BLaER1 (cell line): ENCODE data around the gene SUMO4.

Source experiments
- H3K27ac ChIP-seq: shearing (Covaris generic); formaldehyde crosslinking; 2 replicates; pipeline ENCODE4 v1.8.1; 2022
- H3K27me3 ChIP-seq: shearing (Covaris generic); formaldehyde crosslinking; 2 replicates; pipeline ENCODE4 v1.8.1; 2022
- H3K36me3 ChIP-seq: shearing (Covaris generic); formaldehyde crosslinking; 2 replicates; pipeline ENCODE4 v1.8.1; 2022
- H3K4me1 ChIP-seq: shearing (Covaris generic); formaldehyde crosslinking; 2 replicates; pipeline ENCODE4 v1.8.1; 2022
- H3K4me2 ChIP-seq: shearing (Covaris generic); formaldehyde crosslinking; 2 replicates; pipeline ENCODE4 v1.8.1; 2022
- H3K4me3 ChIP-seq: shearing (Covaris generic); formaldehyde crosslinking; 2 replicates; pipeline ENCODE4 v1.8.1; 2022
- H3K9ac ChIP-seq: shearing (Covaris generic); formaldehyde crosslinking; 2 replicates; pipeline ENCODE4 v1.8.1; 2022
- H3K9me3 ChIP-seq: shearing (Covaris generic); formaldehyde crosslinking; 2 replicates; pipeline ENCODE4 v1.8.1; 2022
- H4K20me1 ChIP-seq: shearing (Covaris generic); formaldehyde crosslinking; 2 replicates; pipeline ENCODE4 v1.8.1; 2022
- Cebpa-rat ChIP-seq: shearing (Covaris generic); IDR thresholded peaks from 2 replicates; pipeline ENCODE4 v1.8.1; 2022

SUMO4 gene

GRCh38 chr6:149400050-149400449, at the start of gene SUMO4:
TSS of gene SUMO4 (plus strand) at chr6:149400262. CDS start at chr6:149400392, 130 bp downstream.
- no peaks in the 10 kb centered on the region for H3K27me3 ChIP-seq
- H3K4me3 ChIP-seq, result no peak within 1 kb of the TSS
- no peak within 1 kb of the TSS for H3K4me2 ChIP-seq
- peaks cover 84% of the 10 kb centered on the region for H3K36me3 ChIP-seq
- no peaks in the 10 kb centered on the region for H4K20me1 ChIP-seq
- no peak within 1 kb of the TSS for H3K27ac ChIP-seq
- H3K9me3 ChIP-seq, result peaks cover 5% of the 10 kb centered on the region; the same call in 1 of the 2 replicates
- H3K9ac ChIP-seq, result no peak within 1 kb of the TSS
- H3K4me1 ChIP-seq, result no peaks in the 10 kb centered on the region
- TF ChIP-seq Cebpa-rat, result no peak

DNA sequence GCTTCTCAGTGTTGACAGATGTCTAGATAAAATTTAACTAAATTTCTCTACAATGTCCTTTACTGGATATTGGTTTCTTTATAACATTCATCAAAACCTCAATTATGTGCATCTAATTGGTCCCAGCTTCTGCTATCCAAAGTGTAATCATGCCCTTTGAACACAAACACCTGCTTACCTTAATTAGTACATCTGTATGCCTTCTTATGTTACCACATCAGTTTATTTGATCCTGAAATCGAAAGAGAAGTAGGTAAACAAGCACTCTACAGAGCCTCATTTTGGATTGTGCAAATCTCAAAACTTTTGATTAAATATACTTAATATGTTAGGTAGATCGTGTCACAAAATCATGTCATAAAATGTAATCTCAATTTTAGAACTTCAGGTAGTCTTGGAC, 46.1 kb upstream of the SUMO4 start:
- Histone ChIP-seq H3K36me3 (peaks cover 25% of the 10 kb centered on the region), H4K20me1 (peaks cover 100% of the 10 kb centered on the region), H3K4me2 (no peak overlapping the region), H3K4me1 (no peaks in the 10 kb centered on the region), H3K9me3 (no peaks in the 10 kb centered on the region), H3K27me3 (no peaks in the 10 kb centered on the region), H3K27ac (no peak overlapping the region), H3K9ac (no peak overlapping the region), H3K4me3 (no peak overlapping the region)
- no peak for TF ChIP-seq Cebpa-rat

DNA sequence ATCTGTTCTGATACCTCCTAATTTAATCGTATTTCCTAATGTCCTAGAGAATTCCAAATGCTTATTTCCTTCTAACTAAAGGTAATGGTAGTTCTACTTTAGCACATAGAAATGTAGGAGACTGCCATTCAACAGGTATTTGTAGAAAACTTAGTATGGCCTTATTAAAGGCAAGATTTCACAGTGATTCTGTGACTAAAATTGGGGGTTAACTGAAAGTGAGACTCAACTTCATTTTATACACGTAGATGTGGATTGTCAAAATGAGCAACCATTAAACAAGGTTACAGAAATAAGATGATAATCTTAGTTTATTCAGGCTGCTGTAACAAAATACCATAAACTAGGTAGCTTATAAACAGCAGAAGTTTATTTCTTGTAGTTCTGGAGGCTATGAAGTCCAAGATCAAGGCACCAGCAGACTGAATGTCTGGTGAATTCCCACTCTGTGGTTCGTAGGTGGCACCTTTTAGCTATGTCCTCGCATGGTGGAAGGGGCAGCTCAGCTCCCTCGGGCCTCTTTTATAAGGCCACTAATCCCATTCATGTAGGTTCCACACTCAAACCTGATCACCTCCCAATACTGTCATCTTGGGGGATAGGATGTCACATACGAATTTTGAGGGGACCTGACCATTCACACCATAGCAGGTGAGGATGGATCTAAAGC, 43.8 kb upstream of the SUMO4 start:
- peaks cover 22% of the 10 kb centered on the region for H3K36me3 ChIP-seq
- H3K4me1 ChIP-seq, result no peaks in the 10 kb centered on the region
- H3K4me2 ChIP-seq, result no peak overlapping the region
- peaks cover 97% of the 10 kb centered on the region for H4K20me1 ChIP-seq
- H3K9ac ChIP-seq, result no peak overlapping the region
- no peak overlapping the region for H3K4me3 ChIP-seq
- no peak overlapping the region for H3K27ac ChIP-seq
- TF ChIP-seq Cebpa-rat, result no peak
- H3K9me3 ChIP-seq, result peaks cover 13% of the 10 kb centered on the region
- H3K27me3 ChIP-seq, result no peaks in the 10 kb centered on the region

GRCh38 chr6:149357726-149358538, 42.1 kb upstream of the SUMO4 start:
- TF ChIP-seq Cebpa-rat, result no peak
- no peak overlapping the region for H3K4me2 ChIP-seq
- H3K9ac ChIP-seq, result no peak overlapping the region
- H3K4me3 ChIP-seq, result no peak overlapping the region
- peaks cover 97% of the 10 kb centered on the region for H4K20me1 ChIP-seq
- H3K27me3 ChIP-seq, result no peaks in the 10 kb centered on the region
- peaks cover 33% of the 10 kb centered on the region for H3K36me3 ChIP-seq
- peaks cover 25% of the 10 kb centered on the region for H3K9me3 ChIP-seq
- no peak overlapping the region for H3K27ac ChIP-seq
- no peaks in the 10 kb centered on the region for H3K4me1 ChIP-seq

DNA sequence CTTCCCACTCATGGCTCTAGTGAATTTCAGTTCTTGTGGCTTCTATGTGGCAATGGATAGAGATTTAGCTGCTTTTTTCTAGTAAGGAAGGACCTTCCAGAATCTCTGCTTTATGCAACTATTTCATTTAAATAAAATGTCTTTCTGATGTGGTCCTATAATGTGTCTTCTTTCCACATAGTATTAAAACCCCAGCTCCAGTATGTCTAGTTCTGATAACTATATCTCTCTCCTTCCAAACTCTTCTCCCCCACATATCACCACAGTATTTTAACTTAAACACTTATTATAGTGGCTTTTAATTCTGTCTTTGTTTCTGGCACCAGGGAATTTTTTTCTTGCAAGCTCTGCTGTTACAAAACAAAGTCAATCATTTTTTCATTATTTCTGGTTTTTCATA, 40.6 kb upstream of the SUMO4 start:
- no peak overlapping the region for H3K27ac ChIP-seq
- peaks cover 25% of the 10 kb centered on the region for H3K9me3 ChIP-seq
- H4K20me1 ChIP-seq, result peaks cover 97% of the 10 kb centered on the region
- no peaks in the 10 kb centered on the region for H3K27me3 ChIP-seq
- H3K4me1 ChIP-seq, result no peaks in the 10 kb centered on the region
- H3K9ac ChIP-seq, result no peak overlapping the region
- no peak overlapping the region for H3K4me3 ChIP-seq
- no peak for TF ChIP-seq Cebpa-rat
- peaks cover 35% of the 10 kb centered on the region for H3K36me3 ChIP-seq
- no peak overlapping the region for H3K4me2 ChIP-seq

- peaks cover 97% of the 10 kb centered on the region for H4K20me1 ChIP-seq
- no peak overlapping the region for H3K9ac ChIP-seq
- H3K4me1 ChIP-seq, result peaks cover 9% of the 10 kb centered on the region
- no peak overlapping the region for H3K4me2 ChIP-seq
- no peak overlapping the region for H3K27ac ChIP-seq
- H3K4me3 ChIP-seq, result no peak overlapping the region
- TF ChIP-seq Cebpa-rat, result no peak
- peaks cover 35% of the 10 kb centered on the region for H3K36me3 ChIP-seq
- H3K9me3 ChIP-seq, result peaks cover 25% of the 10 kb centered on the region
- H3K27me3 ChIP-seq, result no peaks in the 10 kb centered on the region
Measured at GRCh38 chr6:149360536-149360935, 39.5 kb upstream of the SUMO4 start.

DNA sequence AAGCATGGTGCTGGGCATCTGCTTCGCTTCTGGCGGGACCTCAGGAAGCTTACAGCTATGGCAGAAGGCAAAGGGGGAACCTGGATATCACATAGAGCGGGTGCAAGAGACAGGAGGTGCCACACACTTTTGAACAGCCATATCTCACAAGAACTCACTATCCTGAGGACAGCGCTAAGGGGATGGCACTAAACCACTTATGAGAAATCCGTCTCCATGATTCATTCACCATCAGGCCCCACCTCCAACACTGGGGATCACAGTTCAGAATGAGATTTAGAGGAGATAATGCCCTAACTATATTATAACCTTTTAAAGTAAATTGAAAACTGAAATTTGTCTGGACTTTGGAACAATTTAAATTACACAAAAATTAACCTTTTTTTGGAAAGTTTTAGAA, 37.8 kb upstream of the SUMO4 start:
- Histone ChIP-seq H3K36me3 (peaks cover 31% of the 10 kb centered on the region), H3K9me3 (peaks cover 25% of the 10 kb centered on the region), H4K20me1 (peaks cover 97% of the 10 kb centered on the region), H3K4me1 (peaks cover 21% of the 10 kb centered on the region), H3K4me2 (no peak overlapping the region), H3K27ac (no peak overlapping the region), H3K9ac (no peak overlapping the region), H3K27me3 (no peaks in the 10 kb centered on the region), H3K4me3 (no peak overlapping the region)
- TF ChIP-seq Cebpa-rat, result no peak

DNA sequence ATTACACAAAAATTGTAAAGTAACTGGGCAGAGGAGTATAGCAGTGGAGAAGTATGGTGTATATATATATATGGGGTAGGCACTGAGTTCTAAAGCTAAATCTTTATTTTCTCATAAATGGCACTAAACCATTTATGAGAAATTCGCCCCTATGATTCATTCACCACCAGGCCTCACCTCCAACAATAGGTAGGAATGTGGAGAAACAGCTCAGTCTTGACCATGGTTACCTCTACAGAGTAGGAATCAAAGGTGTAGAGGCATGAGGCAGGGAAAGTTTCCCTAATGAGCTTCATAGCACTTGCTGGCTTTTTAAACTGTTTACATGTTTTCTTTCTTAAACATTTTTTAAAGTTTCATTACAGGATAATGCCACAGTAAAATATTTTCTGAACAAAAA, 36.9 kb upstream of the SUMO4 start:
- peaks cover 21% of the 10 kb centered on the region for H3K4me1 ChIP-seq
- H3K4me2 ChIP-seq, result no peak overlapping the region
- H3K36me3 ChIP-seq, result peaks cover 31% of the 10 kb centered on the region

GRCh38 chr6:149364557-149364956, 35.5 kb upstream of the SUMO4 start:
- H3K4me1 ChIP-seq, result peaks cover 21% of the 10 kb centered on the region
- no peak overlapping the region for H3K27ac ChIP-seq
- H3K4me2 ChIP-seq, result no peak overlapping the region
- no peak overlapping the region for H3K4me3 ChIP-seq
- no peak overlapping the region for H3K9ac ChIP-seq
- H3K36me3 ChIP-seq, result peaks cover 31% of the 10 kb centered on the region
- TF ChIP-seq Cebpa-rat, result no peak
- H3K9me3 ChIP-seq, result peaks cover 25% of the 10 kb centered on the region
- no peaks in the 10 kb centered on the region for H3K27me3 ChIP-seq
- H4K20me1 ChIP-seq, result peaks cover 95% of the 10 kb centered on the region

More for the DNA sequence above, 36.9 kb upstream of the SUMO4 start:
- Histone ChIP-seq H3K9me3 (peaks cover 25% of the 10 kb centered on the region), H4K20me1 (peaks cover 97% of the 10 kb centered on the region), H3K27me3 (no peaks in the 10 kb centered on the region), H3K27ac (no peak overlapping the region), H3K9ac (no peak overlapping the region), H3K4me3 (no peak overlapping the region)
- TF ChIP-seq Cebpa-rat, result no peak

GRCh38 chr6:149365197-149365596, 34.9 kb upstream of the SUMO4 start:
- peaks cover 34% of the 10 kb centered on the region for H3K36me3 ChIP-seq
- peaks cover 94% of the 10 kb centered on the region for H4K20me1 ChIP-seq
- H3K4me3 ChIP-seq, result no peak overlapping the region
- H3K27me3 ChIP-seq, result no peaks in the 10 kb centered on the region
- no peak for TF ChIP-seq Cebpa-rat
- H3K4me1 ChIP-seq, result peaks cover 22% of the 10 kb centered on the region
- peak overlapping the region; percentile 39; the same call in 1 of the 2 replicates for H3K4me2 ChIP-seq
- no peak overlapping the region for H3K9ac ChIP-seq
- H3K27ac ChIP-seq, result no peak overlapping the region
- peaks cover 22% of the 10 kb centered on the region for H3K9me3 ChIP-seq
